HepG2 (cell line): ENCODE results near the gene LSM12. TPM values are rescaled to one million over a fixed set of nuclear protein-coding genes. Genes with fewer than 3 reads are reported as not detected.

Experiments
- ADNP ChIP-seq: sonication (generic); formaldehyde crosslinking; IDR thresholded peaks from 2 replicates; pipeline ENCODE4 v1.4.0; 2020; ENCODE audit warnings: missing genetic modification reagents
- CBX2 ChIP-seq, 2 experiments: fragments of 200-600 bp in 1 of 2; sonication (generic); formaldehyde crosslinking in 1 of 2; IDR thresholded peaks; 2 replicates each; pipeline versions ENCODE4 v1.7.0 to v1.8.1; 2018 to 2022; ENCODE audit warnings: low read depth in 2 of 2, low read length in 1 of 2, mild to moderate bottlenecking in 1 of 2, missing genetic modification reagents in 1 of 2
- DPF2 ChIP-seq: sonication (generic); formaldehyde crosslinking; IDR thresholded peaks from 2 replicates; pipeline ENCODE4 v1.4.0; 2020; ENCODE audit warnings: mild to moderate bottlenecking, low read depth, missing genetic modification reagents, borderline replicate concordance
- HNRNPLL ChIP-seq: fragments of 200-400 bp; formaldehyde crosslinking; IDR thresholded peaks from 2 replicates; pipeline ENCODE4 v1.6.1; 2017; ENCODE audit warnings: mild to moderate bottlenecking, low read depth, low read length; ENCODE audit not compliant: poor library complexity, severe bottlenecking
- HNRNPUL1 ChIP-seq: fragments of 200-400 bp; formaldehyde crosslinking; IDR thresholded peaks from 2 replicates; pipeline ENCODE4 v1.6.1; 2017; ENCODE audit warnings: low read depth, mild to moderate bottlenecking, low read length, moderate library complexity
- HOXA9 ChIP-seq: sonication (generic); formaldehyde crosslinking; IDR thresholded peaks from 2 replicates; pipeline ENCODE4 v1.8.1; 2022; ENCODE audit warnings: missing genetic modification reagents, mild to moderate bottlenecking, moderate library complexity, borderline replicate concordance
- KAT8 ChIP-seq: IDR thresholded peaks from 2 replicates; pipeline ENCODE4 v1.6.1; 2016; ENCODE audit warnings: missing genetic modification reagents, missing compliant biosample characterization
- KDM1A ChIP-seq: IDR thresholded peaks from 2 replicates; pipeline ENCODE4 v1.6.1; 2016; ENCODE audit warnings: missing compliant biosample characterization
- KDM5A ChIP-seq: fragments of 200-600 bp; sonication (generic); IDR thresholded peaks from 2 replicates; pipeline ENCODE4 v1.7.0; 2018; ENCODE audit warnings: antibody characterized with exemption, mild to moderate bottlenecking, low read length, borderline replicate concordance
- KLF16 ChIP-seq, 2 experiments: sonication (generic) in 1 of 2; formaldehyde crosslinking in 1 of 2; IDR thresholded peaks; 2 replicates each; pipeline versions ENCODE4 v1.6.1 to v1.8.0; 2016 to 2023; ENCODE audit warnings: missing genetic modification reagents in 2 of 2, missing compliant biosample characterization in 1 of 2
- RNF2 ChIP-seq: fragments of 450-650 bp; conservative IDR thresholded peaks from 2 replicates; pipeline ENCODE4 v1.6.1; 2016; ENCODE audit warnings: low read depth
- SYNCRIP ChIP-seq: fragments of 200-400 bp; formaldehyde crosslinking; IDR thresholded peaks from 2 replicates; pipeline ENCODE4 v1.6.1; 2018; ENCODE audit warnings: mild to moderate bottlenecking, low read depth, low read length; ENCODE audit not compliant: insufficient read depth
- ZNF3 ChIP-seq: IDR thresholded peaks from 2 replicates; pipeline ENCODE4 v1.7.0; 2017; ENCODE audit warnings: inconsistent platforms
- polyA plus RNA-seq, 8 experiments: library from polyadenylated mRNA; depleted of rRNA in 3 of 8; stranded (reverse) in 7 of 8; unstranded in 1 of 8; fragments of >200 nt; fragmentation: Illumina TruSeq in 4 of 8; extraction: Trizol in 4 of 8; gene quantifications; 2 replicates each; pipeline versions ENCODE4 v1.2.1 to v1.2.3, GENCODE V29; 2011 to 2016; ENCODE audit warnings: low read depth in 4 of 8, missing spikeins in 1 of 8, mixed read lengths in 1 of 8; ENCODE audit not compliant: insufficient read depth in 1 of 8
- total RNA-seq, 5 experiments: library from RNA; depleted of rRNA; stranded (reverse); fragments of >200 nt; fragmentation: Illumina TruSeq; extraction: Trizol; gene quantifications; 2 replicates each; pipeline ENCODE4 v1.2.3, GENCODE V29; 2016; ENCODE audit warnings: low read depth in 1 of 5
- TF ChIP-seq, protein P1 (sequence below): IDR thresholded peaks from 2 replicates; pipeline ENCODE4 v1.6.1; 2012; ENCODE audit warnings: low read length, improper control_type of control experiment
- TF ChIP-seq, protein P2 (sequence below): sonication (generic); formaldehyde crosslinking; IDR thresholded peaks from 2 replicates; pipeline ENCODE4 v1.8.1; 2023; ENCODE audit warnings: mild to moderate bottlenecking, missing genetic modification reagents
- TF ChIP-seq, protein P3 (sequence below): sonication (generic); formaldehyde crosslinking; IDR thresholded peaks from 2 replicates; pipeline ENCODE4 v1.5.0; 2020; ENCODE audit warnings: mild to moderate bottlenecking, missing genetic modification reagents
- TF ChIP-seq, protein P4 (sequence below): sonication (generic); formaldehyde crosslinking; IDR thresholded peaks from 2 replicates; pipeline ENCODE4 v1.9.0; 2021; ENCODE audit warnings: missing genetic modification reagents, mild to moderate bottlenecking, borderline replicate concordance
- TF ChIP-seq, protein P5 (sequence below): sonication (generic); formaldehyde crosslinking; IDR thresholded peaks from 2 replicates; pipeline ENCODE4 v1.8.0; 2022; ENCODE audit warnings: low read depth, missing genetic modification reagents

Gene LSM12
- total and polyA plus RNA-seq, 2 of the 13 experiments (the other 11 are each of a cell fraction or from before 2014, with no cell fraction given), result 52.8 to 55.7 TPM

DNA sequence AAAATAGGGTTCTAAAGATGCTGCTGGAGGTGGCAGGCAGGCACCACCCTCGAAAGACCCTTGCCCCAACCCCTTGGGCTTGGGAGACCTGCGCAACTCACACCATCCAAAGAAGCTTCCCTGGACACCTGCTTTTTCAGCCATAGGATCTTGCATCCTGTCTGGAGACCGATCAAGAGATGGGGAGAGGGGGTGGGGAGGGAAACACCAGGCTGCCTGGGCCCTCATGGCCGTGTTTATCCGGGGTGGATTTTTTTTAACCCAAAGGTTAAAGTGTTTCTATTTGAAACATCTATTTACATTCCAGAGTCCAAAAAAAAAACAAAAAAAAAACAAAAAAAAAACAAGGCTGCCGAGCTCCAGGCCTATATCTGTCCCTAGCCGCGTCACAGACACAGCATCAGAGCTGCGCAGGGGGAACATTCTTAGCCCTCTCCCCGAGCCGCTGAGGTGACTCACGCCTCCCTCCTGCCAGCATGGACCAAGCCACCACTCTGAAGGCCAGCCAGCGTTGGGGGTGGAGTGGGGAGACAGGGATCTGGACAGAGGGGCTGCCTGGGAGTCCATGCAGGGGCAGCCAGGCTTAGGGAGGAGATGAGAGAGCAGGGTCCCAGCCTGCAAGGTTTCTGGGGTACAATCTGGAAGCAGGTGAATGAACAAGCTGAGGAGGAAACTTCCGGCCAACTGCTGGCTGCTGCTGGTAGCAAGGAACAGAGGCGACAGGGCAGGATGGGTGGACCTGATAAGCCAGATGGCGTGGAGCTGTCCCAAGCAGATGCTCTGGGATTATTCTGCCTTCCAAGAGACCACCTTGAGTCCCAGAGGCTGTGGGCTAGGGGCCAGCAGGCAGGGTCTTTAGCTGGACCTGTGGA is 42.2 kb upstream of the LSM12 start (continued):
- TF ChIP-seq, protein P1, sequence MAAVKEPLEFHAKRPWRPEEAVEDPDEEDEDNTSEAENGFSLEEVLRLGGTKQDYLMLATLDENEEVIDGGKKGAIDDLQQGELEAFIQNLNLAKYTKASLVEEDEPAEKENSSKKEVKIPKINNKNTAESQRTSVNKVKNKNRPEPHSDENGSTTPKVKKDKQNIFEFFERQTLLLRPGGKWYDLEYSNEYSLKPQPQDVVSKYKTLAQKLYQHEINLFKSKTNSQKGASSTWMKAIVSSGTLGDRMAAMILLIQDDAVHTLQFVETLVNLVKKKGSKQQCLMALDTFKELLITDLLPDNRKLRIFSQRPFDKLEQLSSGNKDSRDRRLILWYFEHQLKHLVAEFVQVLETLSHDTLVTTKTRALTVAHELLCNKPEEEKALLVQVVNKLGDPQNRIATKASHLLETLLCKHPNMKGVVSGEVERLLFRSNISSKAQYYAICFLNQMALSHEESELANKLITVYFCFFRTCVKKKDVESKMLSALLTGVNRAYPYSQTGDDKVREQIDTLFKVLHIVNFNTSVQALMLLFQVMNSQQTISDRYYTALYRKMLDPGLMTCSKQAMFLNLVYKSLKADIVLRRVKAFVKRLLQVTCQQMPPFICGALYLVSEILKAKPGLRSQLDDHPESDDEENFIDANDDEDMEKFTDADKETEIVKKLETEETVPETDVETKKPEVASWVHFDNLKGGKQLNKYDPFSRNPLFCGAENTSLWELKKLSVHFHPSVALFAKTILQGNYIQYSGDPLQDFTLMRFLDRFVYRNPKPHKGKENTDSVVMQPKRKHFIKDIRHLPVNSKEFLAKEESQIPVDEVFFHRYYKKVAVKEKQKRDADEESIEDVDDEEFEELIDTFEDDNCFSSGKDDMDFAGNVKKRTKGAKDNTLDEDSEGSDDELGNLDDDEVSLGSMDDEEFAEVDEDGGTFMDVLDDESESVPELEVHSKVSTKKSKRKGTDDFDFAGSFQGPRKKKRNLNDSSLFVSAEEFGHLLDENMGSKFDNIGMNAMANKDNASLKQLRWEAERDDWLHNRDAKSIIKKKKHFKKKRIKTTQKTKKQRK, result no peak
- TF ChIP-seq CBX2 (IDR thresholded peaks at IDR 0.05; ENCODE audit: low read depth, low read length) (no peak), CBX2 (CRISPR knock-in tag; IDR thresholded peaks at IDR 0.05; ENCODE audit: low read depth) (no peak), HNRNPUL1 (no peak), KAT8 (CRISPR knock-in tag) (peak; percentile 77; the same call in 1 of the 2 replicates), HOXA9 (CRISPR knock-in tag) (no peak), RNF2 (no peak), KDM5A (peak; percentile 63; the same call in 1 of the 2 replicates), SYNCRIP (no peak), KLF16 (CRISPR knock-in tag; IDR thresholded peaks at IDR 0.05) (peak in 1 of 2 experiments; percentile 83; a peak in 2 of 4 replicates), ZNF3 (CRISPR knock-in tag) (no peak; the same call in none of the 2 replicates), DPF2 (CRISPR knock-in tag) (peak; percentile 89), HNRNPLL (no peak), ADNP (no peak), KDM1A (peak; percentile 80)
- TF ChIP-seq, protein P2, sequence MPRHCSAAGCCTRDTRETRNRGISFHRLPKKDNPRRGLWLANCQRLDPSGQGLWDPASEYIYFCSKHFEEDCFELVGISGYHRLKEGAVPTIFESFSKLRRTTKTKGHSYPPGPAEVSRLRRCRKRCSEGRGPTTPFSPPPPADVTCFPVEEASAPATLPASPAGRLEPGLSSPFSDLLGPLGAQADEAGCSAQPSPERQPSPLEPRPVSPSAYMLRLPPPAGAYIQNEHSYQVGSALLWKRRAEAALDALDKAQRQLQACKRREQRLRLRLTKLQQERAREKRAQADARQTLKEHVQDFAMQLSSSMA (CRISPR knock-in tag), result peak; percentile 84; the same call in 1 of the 2 replicates
- TF ChIP-seq, protein P3, sequence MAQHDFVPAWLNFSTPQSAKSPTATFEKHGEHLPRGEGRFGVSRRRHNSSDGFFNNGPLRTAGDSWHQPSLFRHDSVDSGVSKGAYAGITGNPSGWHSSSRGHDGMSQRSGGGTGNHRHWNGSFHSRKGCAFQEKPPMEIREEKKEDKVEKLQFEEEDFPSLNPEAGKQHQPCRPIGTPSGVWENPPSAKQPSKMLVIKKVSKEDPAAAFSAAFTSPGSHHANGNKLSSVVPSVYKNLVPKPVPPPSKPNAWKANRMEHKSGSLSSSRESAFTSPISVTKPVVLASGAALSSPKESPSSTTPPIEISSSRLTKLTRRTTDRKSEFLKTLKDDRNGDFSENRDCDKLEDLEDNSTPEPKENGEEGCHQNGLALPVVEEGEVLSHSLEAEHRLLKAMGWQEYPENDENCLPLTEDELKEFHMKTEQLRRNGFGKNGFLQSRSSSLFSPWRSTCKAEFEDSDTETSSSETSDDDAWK, result no peak
- TF ChIP-seq, protein P4, sequence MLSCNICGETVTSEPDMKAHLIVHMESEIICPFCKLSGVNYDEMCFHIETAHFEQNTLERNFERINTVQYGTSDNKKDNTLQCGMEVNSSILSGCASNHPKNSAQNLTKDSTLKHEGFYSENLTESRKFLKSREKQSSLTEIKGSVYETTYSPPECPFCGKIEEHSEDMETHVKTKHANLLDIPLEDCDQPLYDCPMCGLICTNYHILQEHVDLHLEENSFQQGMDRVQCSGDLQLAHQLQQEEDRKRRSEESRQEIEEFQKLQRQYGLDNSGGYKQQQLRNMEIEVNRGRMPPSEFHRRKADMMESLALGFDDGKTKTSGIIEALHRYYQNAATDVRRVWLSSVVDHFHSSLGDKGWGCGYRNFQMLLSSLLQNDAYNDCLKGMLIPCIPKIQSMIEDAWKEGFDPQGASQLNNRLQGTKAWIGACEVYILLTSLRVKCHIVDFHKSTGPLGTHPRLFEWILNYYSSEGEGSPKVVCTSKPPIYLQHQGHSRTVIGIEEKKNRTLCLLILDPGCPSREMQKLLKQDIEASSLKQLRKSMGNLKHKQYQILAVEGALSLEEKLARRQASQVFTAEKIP (CRISPR knock-in tag), result no peak
- TF ChIP-seq, protein P5, sequence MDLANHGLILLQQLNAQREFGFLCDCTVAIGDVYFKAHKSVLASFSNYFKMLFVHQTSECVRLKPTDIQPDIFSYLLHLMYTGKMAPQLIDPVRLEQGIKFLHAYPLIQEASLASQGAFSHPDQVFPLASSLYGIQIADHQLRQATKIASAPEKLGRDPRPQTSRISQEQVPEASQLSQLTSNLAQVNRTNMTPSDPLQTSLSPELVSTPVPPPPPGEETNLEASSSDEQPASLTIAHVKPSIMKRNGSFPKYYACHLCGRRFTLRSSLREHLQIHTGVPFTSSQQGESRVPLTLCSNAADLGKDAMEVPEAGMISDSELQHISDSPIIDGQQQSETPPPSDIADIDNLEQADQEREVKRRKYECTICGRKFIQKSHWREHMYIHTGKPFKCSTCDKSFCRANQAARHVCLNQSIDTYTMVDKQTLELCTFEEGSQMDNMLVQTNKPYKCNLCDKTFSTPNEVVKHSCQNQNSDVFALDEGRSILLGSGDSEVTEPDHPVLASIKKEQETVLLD (CRISPR knock-in tag), result no peak
